ENCODE results near the gene NAA20. TPM values are rescaled to one million over a fixed set of nuclear protein-coding genes. Genes with fewer than 3 reads are reported as not detected.

NAA20 gene
- total and polyA plus RNA-seq, 8 donors = 48.7 to 73.3 (median 65.6) TPM

DNA sequence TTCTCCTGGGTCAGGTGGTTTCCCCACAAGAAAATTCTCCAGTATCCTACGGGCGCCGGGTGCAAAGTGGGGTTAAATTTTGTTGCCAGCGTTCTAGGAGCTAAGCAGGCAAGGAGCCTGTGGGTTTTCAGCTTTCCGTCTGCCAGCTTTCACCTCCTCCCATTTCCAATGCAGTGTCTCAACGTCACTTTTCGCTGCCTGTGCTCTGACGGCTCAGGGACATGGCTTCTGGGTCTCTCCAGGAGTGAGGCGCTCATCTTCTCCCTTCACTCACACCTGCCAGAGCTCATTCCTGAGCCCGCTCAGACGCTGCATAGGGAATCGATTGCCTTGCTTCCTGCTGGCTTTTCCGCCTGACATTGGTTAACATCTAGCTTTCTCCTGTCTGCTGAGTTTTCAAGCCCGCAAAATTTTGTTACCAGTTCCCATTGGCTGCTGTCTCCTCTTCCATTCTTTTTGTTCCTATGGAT, 7.3 kb upstream of the NAA20 start:
- intact Hi-C loops (cut with DNase I) = loop anchor here in 1 of 2 donors (10.0 kb wide), 1 partner anchor 315 kb away; no protein-coding TSS in a partner anchor
- H3K9me3 ChIP-seq = no peaks in the 10 kb centered on the region
- no peak for ATAC-seq
- no peaks in the 10 kb centered on the region for H3K27me3 ChIP-seq
- H3K27ac ChIP-seq = peak overlapping the region in 1 of 2 donors; percentile 42
- no peak for DNase-seq
- H3K36me3 ChIP-seq = no peaks in the 10 kb centered on the region
- TF ChIP-seq, protein P1, sequence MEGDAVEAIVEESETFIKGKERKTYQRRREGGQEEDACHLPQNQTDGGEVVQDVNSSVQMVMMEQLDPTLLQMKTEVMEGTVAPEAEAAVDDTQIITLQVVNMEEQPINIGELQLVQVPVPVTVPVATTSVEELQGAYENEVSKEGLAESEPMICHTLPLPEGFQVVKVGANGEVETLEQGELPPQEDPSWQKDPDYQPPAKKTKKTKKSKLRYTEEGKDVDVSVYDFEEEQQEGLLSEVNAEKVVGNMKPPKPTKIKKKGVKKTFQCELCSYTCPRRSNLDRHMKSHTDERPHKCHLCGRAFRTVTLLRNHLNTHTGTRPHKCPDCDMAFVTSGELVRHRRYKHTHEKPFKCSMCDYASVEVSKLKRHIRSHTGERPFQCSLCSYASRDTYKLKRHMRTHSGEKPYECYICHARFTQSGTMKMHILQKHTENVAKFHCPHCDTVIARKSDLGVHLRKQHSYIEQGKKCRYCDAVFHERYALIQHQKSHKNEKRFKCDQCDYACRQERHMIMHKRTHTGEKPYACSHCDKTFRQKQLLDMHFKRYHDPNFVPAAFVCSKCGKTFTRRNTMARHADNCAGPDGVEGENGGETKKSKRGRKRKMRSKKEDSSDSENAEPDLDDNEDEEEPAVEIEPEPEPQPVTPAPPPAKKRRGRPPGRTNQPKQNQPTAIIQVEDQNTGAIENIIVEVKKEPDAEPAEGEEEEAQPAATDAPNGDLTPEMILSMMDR (IDR thresholded peaks at IDR 0.05) = no peak
- H3K4me3 ChIP-seq = no peak overlapping the region
- H3K4me1 ChIP-seq = peaks cover 9 to 37% of the 10 kb centered on the region in 2 donors

DNA sequence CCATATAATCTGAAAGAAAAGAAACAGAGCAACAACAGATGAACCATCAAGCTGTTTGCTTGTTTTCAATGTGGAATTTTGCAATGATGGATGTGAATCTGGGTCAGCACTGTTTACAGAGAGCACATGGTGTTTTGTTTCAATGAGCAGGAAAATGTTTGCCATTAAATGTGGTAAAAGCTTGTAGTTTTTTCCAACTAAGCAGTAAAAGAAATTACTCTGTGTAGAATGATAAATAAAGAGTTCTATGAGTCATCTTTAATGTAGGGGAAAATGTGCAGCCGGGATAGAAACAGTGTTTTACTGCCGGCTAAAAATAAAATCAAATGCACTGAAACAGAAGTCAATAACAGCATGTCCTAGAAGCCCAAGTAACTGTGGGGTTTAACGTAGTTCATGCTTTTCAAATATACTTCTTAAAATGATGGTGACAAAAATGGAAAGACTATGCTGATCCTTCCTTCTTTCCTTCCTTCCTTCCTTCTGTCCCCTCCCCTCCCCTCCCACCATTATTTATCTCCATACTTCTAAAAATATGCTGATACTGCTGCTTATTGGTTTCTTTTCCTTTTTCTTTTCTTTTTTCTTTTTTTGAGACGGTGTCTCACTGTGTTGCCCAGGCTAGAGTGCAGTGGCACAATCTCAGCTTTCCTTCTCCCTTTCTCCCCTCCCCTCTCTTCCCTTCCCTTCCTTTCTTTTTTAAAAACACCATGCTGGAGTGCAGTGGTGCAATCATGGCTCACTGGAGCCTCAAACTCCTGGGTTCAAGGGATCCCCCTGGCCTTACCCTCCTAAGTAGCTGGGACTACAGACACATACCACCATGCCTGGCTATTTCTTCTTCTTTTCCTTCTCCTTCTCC, 6.3 kb upstream of the NAA20 start:
- Histone ChIP-seq H3K36me3 (no peaks in the 10 kb centered on the region), H3K27me3 (no peaks in the 10 kb centered on the region), H3K4me1 (peaks cover 9 to 34% of the 10 kb centered on the region in 2 donors), H3K27ac (peak overlapping the region; percentile 42 to 57), H3K9me3 (no peaks in the 10 kb centered on the region), H3K4me3 (no peak overlapping the region)
- TF ChIP-seq, protein P1 (IDR thresholded peaks at IDR 0.05) = no peak
- peak; percentile 27 for ATAC-seq
- peak in 2 of 4 donors; percentile 77 to 78 for DNase-seq
- intact Hi-C loops (cut with DNase I) = no loop called here

DNA sequence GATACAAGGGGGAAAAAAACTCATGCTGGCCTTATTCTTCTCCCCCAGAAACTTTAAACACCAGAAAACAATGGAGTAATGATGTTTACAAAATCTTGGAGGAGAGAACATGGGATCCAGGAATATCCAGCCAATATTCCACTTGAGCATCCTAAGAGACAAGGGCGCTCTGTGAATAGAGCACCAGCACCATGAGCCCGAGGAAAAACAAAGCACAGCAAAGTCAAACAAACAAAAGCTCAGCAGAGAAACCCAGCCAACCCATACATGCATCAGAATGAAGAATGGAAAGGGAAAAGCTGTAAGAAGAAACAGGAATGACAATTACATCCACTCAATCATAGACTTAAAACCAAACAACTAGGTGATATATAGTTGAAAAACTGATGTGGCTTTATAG, 4.6 kb upstream of the NAA20 start:
- H3K27me3 ChIP-seq = no peaks in the 10 kb centered on the region
- TF ChIP-seq, protein P1 (IDR thresholded peaks at IDR 0.05) = no peak
- ATAC-seq (no peak), DNase-seq (no peak)
- peaks cover 9 to 42% of the 10 kb centered on the region in 2 donors for H3K4me1 ChIP-seq
- H3K36me3 ChIP-seq = no peaks in the 10 kb centered on the region
- H3K27ac ChIP-seq = no peak overlapping the region
- no peaks in the 10 kb centered on the region for H3K9me3 ChIP-seq
- intact Hi-C loops (cut with DNase I) = no loop called here
- H3K4me3 ChIP-seq = no peak overlapping the region

DNA sequence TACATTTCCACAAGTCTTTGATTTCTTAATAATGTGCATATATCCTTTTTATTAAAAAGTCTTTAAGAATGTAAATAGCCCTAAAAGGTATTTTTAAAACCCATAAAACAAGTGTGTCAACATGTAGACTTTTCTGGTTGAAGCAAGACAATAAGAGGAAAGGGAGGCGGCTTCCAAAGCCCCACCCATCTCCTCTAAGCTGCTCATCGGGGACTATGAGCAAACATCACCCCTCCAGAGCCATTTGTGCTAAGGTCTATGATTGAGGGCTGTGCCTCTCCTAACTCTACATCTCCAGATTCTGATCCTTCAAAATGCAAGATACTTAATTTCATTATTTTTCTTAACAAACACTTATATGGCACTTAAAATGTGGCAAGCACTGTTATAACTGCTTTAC, 2.5 kb upstream of the NAA20 start:
- H3K4me3 ChIP-seq = no peak overlapping the region
- H3K9me3 ChIP-seq = no peaks in the 10 kb centered on the region
- ATAC-seq = peak; percentile 64
- H3K27ac ChIP-seq = peak overlapping the region; percentile 20 to 21
- no peaks in the 10 kb centered on the region for H3K36me3 ChIP-seq
- TF ChIP-seq, protein P1 (IDR thresholded peaks at IDR 0.05) = no peak
- intact Hi-C loops (cut with DNase I) = no loop called here
- no peak for DNase-seq
- H3K4me1 ChIP-seq = peaks cover 16 to 57% of the 10 kb centered on the region in 2 donors
- H3K27me3 ChIP-seq = no peaks in the 10 kb centered on the region

DNA sequence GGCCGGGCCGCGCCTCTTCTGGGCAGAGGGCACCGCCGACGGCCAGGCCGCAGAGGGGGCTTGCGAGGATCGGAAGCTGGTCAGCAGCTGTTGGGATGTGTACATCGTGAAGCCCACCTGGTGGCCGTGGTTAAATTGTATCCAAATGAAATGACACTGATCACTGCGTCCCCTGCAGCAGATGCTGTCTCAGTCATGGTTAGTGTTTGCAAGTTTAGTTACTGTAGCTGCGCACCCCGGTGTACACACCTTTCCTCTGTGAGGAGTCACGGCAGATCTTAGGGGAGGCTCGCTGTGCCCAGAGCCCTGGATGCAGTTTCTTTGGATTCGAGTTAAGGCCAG, 653 bp downstream of the NAA20 start:
- no peak for DNase-seq
- Histone ChIP-seq H3K27me3 (no peaks in the 10 kb centered on the region), H3K4me1 (peaks cover 8 to 54% of the 10 kb centered on the region in 2 donors), H3K27ac (peak overlapping the region in 1 of 2 donors; percentile 84), H3K36me3 (peaks cover 0 to 5% of the 10 kb centered on the region in 2 donors), H3K9me3 (no peaks in the 10 kb centered on the region), H3K4me3 (peak overlapping the region; percentile 86 to 97)
- TF ChIP-seq, protein P1 (IDR thresholded peaks at IDR 0.05) = no peak
- peak; percentile 4 for ATAC-seq
- intact Hi-C loops (cut with DNase I) = no loop called here
